ENCODE data around the gene UBR4. TPM values are rescaled to one million over a fixed set of nuclear protein-coding genes. Genes with fewer than 3 reads are reported as not detected.

UBR4 gene
- total RNA-seq, 1 donor from 2014 or later, result 53.9 TPM

- ATAC-seq (no peak), DNase-seq (ENCODE audit: missing footprints) (no peak)
- intact Hi-C loops (cut with DNase I), result no loop called here
Measured at GRCh38 chr1:19057182-19057779, 152.8 kb downstream of the UBR4 start.

GRCh38 chr1:19055701-19056100, 154.4 kb downstream of the UBR4 start:
- ATAC-seq (no peak), DNase-seq (ENCODE audit: missing footprints) (no peak)
- intact Hi-C loops (cut with DNase I), result no loop called here

GRCh38 chr1:19055001-19055400, 155.1 kb downstream of the UBR4 start:
- no peak for DNase-seq (ENCODE audit: missing footprints)
- intact Hi-C loops (cut with DNase I), result no loop called here
- ATAC-seq, result no peak

- intact Hi-C loops (cut with DNase I), result no loop called here
- DNase-seq (ENCODE audit: missing footprints) (no peak), ATAC-seq (no peak)
Measured at GRCh38 chr1:19054216-19054615, 155.8 kb downstream of the UBR4 start.

- DNase-seq (ENCODE audit: missing footprints) (no peak), ATAC-seq (no peak)
- intact Hi-C loops (cut with DNase I), result no loop called here
Measured at GRCh38 chr1:19053486-19053885, 156.6 kb downstream of the UBR4 start.

- DNase-seq (ENCODE audit: missing footprints) (no peak), ATAC-seq (no peak)
- intact Hi-C loops (cut with DNase I), result no loop called here
Measured at GRCh38 chr1:19049798-19050197, 160.3 kb downstream of the UBR4 start.

- no peak for ATAC-seq
- no peak for DNase-seq (ENCODE audit: missing footprints)
- intact Hi-C loops (cut with DNase I), result no loop called here
Measured at GRCh38 chr1:19049128-19049768, 160.8 kb downstream of the UBR4 start.

GRCh38 chr1:19046972-19047731, 162.9 kb downstream of the UBR4 start:
- intact Hi-C loops (cut with DNase I), result no loop called here
- DNase-seq (ENCODE audit: missing footprints), result no peak
- ATAC-seq, result no peak

- ATAC-seq (no peak), DNase-seq (ENCODE audit: missing footprints) (no peak)
- intact Hi-C loops (cut with DNase I), result no loop called here
Measured at GRCh38 chr1:19045898-19046880, 163.9 kb downstream of the UBR4 start.

- no peak for DNase-seq (ENCODE audit: missing footprints)
- intact Hi-C loops (cut with DNase I), result no loop called here
- no peak for ATAC-seq
Measured at GRCh38 chr1:19044975-19045831, 164.9 kb downstream of the UBR4 start.

GRCh38 chr1:19044471-19044870, 165.6 kb downstream of the UBR4 start:
- intact Hi-C loops (cut with DNase I), result no loop called here
- DNase-seq (ENCODE audit: missing footprints), result no peak

GRCh38 chr1:19043579-19044443, 166.3 kb downstream of the UBR4 start:
- DNase-seq (ENCODE audit: missing footprints) (no peak), ATAC-seq (no peak)
- intact Hi-C loops (cut with DNase I), result no loop called here

More at GRCh38 chr1:19044471-19044870, 165.6 kb downstream of the UBR4 start:
- ATAC-seq, result no peak

GRCh38 chr1:19042675-19043578, 167.1 kb downstream of the UBR4 start:
- no peak for ATAC-seq
- no peak for DNase-seq (ENCODE audit: missing footprints)
- intact Hi-C loops (cut with DNase I), result no loop called here

- intact Hi-C loops (cut with DNase I), result no loop called here
- ATAC-seq, result no peak
- no peak for DNase-seq (ENCODE audit: missing footprints)
Measured at GRCh38 chr1:19040010-19040680, 169.9 kb downstream of the UBR4 start.

- intact Hi-C loops (cut with DNase I), result no loop called here
- DNase-seq (ENCODE audit: missing footprints), result no peak
- no peak for ATAC-seq
Measured at GRCh38 chr1:19038732-19039131, 171.3 kb downstream of the UBR4 start.

GRCh38 chr1:19038096-19038495, 172.0 kb downstream of the UBR4 start:
- DNase-seq (ENCODE audit: missing footprints) (no peak), ATAC-seq (no peak)
- intact Hi-C loops (cut with DNase I), result no loop called here
